ENCODE data around the gene C1orf35.

C1orf35 gene

DNA sequence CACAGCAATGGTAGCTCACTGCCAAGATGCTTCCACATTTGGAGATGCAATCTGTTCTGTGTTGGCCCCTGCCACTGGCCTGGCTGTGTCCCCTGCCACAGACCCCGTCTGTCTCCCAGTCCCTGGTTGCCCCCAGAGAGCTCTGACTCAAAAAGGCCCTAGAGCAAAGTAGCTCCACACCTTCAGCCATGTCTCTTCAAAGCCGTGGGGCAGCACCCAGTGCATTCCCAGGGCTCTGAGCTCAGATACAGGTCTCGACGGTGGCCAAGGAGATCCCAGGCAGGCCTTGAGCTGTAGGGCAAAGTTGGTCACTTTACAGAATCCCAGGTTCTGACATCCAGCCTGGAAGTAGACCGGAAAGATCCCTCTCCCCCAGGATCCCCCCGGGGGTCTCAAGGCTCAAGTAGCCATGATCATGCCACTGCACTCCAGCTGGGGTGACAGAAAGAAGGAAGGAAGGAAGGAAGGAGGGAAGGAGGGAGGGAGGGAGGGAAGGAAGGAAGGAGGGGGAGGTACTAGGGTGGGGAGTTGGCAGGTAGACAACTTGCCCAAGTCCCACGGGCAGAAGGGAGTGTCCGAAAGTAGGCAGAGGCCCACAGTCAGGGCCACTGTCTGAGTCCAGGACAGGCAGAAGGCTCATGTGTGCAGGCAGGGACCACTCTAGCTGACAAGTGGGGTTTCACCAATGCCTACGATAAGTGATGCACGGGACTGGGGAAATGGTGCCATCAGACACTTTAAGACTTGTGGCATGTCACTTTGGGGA is 25.4 kb downstream of the C1orf35 start:
- no peak for DNase-seq

DNA sequence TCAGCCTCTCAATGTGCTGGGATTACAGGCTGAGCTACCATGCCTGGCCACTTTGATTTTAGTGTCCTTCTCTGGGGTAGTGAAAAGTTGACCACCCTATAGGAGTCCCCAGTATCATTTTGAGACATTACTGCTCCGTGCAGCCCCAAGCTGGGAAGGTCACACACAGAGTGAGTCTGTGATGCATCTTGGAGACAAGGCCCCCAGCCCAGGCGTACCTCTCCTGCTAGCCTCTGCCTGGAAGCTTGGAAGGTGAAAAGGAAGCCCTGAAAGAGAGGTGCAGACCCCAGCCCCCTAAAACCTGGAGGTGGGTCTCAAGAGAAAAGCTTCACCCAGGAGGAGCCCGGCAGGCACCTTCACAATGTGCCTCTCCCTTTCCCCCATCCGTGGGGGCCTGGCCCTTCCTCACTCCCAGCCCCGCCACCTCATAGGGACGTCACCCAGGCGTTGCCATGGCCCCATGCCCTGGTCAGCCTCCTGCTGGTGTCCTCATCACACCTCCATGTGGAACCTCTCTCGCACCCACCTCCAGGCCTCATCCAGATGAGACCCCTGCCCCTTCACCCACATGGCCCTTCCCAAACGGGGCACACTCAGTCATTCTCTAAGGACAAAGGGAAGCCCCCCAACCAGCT is 26.2 kb downstream of the C1orf35 start:
- DNase-seq, result no peak

DNA sequence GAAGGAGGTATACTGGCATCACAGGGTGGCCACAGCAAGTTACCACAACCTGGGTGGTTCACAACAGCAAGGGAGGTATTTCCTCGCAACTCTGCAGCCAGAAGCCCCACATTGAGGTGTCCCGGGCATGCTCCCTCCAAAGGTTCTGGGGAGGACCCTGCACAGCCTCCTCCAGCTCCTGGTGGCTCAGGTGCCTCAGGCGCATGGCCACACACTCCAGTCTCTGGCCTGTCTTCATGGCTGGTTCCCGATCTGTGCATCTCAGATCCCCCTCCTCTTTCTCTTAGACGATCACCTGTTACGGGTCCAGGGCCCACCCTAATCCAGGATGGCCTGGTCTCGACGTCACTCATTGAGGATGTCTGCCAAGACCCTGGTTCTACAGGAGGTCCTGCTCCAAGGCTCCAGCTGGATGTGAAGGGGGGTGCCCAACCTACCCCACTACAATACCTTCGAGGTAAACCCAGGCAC is 27.3 kb downstream of the C1orf35 start:
- no peak for DNase-seq

DNA sequence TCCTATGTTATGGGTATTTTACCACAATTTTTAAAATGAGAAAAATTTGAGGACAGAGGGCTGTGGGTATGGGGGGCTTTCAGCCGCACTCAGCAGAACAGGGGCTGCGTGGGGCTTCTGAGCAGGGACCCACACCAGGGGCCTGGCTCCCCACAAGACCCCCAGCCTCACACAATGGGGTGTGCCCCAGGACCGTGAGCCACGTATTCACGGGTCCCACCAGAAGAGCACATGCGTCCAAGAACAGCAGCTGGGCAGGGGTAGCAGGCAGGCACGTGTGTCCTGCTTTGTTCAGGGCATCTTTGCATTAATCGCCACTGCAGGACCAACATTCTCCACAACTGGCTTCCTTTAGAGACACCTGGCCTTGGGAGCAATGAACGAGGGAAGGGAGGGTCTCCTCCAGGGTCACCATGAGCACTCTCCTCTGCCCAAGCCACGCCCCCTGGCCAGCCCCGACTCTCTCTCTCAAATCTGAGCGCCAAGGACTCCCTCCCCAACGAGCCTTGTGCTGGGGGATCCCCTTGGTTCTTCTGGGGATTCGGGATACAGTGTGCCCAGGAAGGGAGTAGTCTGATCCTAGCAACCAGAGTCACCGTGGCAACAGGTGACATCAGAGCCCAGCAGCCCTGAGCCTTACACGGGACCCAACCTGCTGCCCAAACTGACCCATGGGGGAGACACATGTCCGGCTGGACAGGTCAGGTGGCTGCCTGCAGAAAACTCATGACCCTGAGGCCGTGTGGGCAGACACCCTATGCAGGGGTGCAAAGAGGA is 28.0 kb downstream of the C1orf35 start:
- no peak for DNase-seq

DNA sequence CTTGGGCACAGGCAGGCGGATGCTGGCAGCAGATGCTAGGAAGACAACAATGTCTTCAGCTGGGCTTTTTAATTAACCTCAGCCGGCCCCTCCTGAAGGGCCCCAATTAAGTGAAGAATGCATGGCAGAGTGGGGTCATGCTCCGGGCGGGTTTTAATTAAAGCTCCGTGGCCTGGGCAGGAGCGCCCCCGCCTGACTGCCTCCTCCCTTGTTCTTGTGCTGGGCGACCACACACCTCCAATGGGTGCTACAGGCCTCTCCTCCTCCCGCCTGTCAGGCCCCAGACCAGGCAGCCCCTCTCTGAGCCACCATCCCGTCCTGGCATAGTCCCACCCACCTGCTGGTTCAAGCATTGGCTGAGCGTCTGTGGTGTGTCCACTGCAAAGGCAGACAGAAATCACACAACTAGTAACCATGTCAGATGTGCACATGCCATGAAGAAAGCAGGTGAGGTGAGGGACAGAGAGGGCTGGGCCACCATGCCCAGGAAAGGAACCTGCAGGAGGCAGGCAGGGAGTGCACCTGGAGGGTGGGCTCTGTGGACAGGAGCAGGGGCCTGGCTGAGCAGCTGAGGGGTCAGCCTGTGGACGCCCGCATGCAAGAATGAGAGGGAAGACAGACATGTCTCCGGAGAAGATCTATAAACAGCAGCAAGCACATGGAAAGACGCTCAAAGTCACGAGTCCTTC is 29.1 kb downstream of the C1orf35 start:
- peak; percentile 54 for DNase-seq

DNA sequence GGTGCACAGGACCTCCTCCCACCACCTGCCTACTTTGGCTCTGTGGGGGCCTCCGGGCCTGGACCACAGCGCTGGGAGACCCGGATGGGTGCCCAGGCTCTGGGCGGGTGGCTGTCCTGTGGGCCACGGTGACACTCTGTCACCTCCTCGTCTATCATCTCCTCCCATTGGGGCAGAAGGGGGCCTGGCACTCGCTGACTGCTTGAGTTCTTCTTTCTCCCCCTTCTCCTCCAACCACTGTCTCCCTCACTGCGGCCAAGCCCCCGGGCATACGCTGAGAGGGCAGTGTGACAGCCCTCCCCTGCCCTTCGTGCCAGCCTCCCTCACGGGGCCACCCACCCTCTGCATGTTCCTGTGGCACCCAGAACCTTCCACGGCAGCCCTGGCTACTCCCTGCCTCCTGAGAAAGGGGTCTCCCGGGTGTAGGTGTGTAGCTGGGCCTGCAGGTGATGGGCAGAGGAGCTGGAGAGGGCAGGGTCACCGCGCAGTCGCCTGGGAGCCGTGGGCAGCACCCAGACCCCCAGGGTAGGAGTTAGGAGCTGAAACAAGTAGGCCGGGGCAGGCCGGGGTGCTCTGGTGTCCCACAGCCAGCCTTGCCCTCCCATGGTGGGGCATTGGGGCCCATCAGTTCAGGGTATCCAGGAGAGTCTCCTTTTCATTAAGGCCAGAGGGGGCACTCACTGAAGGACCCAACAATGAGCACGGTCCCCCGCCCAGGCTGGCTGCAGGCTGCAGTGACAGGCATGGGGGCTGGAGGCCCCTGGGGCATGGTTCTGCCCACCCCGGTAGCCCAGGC is 29.9 kb downstream of the C1orf35 start:
- no peak for DNase-seq

DNA sequence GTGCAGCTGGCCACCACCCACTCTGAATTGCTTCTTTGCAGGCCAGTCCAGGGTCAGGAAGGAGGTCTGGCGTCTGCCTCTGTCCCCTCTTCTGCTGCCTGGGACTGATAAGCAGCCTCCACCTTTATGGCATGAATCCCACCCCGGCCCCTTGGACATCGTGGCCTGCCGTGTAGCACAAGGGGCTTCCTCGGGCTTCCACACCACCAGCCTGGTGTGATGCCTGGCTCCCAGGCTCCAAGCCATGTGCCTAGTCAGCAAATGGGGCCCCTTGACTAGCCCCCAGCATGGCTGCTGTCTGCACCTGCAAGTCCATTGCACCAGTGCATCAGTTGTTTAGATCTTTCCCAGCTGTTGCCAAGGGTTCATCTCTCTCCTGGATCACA is 30.5 kb downstream of the C1orf35 start:
- DNase-seq, result no peak

DNA sequence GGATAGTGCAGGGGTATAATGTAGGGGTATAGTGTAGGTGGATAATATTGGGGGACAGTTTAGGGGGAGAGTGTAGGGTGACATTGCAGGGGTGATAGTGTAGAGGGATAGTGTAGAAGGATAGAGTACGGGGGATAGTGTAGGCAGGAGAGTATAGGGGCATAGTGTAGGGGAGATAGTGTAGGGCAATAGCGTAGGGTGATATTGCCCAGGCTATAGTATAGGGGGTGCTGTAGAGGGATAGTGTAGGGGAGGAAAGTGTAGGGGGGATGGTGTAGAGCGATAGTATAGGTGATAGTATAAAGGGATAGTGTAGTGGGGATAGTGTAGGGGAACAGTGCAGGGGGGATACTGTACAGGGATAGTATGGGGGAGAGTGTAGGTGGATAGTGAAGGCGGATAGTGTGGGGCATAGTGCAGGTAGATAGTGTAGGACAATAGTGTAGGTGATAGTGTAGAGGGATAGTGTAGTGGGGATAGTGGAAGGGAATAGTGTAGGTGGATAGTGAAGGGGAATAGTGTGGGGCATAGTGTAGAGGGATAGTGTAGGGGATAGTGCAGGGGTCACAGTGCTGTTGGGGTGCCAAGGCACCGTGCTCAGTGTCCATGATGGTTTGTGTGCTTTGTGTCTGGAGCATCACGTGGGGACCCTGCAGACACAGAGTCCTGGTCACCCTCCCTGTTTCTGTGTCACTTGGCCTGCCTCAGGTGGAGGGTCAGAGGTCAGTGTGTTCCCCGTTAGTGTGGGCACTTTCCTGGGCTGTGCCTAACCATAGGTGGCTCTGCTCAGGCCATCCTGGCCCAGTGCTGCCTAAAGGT is 31.1 kb downstream of the C1orf35 start:
- no peak for DNase-seq

DNA sequence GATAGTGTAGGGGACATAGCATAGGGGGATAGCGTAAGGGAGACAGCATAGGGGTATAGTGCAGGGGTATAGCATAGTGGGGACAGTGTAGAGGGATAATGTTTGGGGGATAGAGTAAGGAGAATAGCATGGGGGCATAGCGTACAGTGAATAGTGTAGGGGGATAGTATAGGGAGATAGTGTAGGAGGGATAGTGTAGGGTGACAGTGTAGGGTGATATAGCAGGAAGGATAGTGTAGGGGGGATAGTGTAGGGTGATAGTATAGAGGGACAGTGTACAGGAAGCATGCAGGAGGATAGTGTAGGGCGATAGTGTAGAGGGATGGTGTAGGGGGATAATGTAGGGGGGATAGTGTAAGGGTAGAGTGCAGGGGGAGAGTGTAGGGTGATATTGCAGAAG is 32.3 kb downstream of the C1orf35 start:
- DNase-seq, result no peak

DNA sequence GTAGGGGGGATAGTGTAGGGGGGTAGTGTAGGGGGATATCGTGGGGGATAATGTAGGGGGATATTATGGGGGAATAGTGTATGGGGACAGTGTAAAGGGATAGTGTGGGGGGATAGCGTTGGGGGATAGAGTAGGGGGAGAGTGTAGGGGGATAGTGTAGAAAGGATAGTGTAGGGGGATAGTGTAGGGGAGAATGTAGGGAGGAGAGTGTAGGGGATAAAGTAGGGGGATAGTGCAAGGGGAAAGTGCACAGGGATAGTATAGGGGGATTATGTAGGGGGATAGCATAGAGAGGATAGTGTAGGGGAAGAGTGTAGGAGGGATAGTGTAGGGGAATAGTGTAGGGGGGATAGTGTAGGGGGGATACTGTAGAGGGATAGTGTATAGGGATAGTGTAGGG is 33.0 kb downstream of the C1orf35 start:
- DNase-seq, result no peak

DNA sequence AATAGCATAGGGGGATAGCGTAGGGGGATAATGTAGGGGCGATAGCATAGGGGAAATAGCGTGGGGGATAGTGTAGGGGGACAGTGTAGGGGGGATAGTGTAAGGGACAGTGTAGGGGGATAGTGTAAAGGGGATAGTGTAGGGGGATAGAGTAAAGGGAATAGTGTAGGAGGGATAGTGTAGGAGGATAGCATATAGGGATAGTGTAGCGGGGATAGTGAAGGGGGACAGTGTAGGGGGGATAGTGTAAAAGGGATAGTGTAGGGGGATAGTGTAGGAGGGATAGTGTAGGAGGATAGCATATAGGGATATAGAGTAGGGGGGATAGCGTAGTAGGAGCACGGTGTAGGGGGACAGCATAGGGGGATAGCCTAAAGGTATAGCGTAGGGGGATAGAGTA is 34.8 kb downstream of the C1orf35 start:
- no peak for DNase-seq

DNA sequence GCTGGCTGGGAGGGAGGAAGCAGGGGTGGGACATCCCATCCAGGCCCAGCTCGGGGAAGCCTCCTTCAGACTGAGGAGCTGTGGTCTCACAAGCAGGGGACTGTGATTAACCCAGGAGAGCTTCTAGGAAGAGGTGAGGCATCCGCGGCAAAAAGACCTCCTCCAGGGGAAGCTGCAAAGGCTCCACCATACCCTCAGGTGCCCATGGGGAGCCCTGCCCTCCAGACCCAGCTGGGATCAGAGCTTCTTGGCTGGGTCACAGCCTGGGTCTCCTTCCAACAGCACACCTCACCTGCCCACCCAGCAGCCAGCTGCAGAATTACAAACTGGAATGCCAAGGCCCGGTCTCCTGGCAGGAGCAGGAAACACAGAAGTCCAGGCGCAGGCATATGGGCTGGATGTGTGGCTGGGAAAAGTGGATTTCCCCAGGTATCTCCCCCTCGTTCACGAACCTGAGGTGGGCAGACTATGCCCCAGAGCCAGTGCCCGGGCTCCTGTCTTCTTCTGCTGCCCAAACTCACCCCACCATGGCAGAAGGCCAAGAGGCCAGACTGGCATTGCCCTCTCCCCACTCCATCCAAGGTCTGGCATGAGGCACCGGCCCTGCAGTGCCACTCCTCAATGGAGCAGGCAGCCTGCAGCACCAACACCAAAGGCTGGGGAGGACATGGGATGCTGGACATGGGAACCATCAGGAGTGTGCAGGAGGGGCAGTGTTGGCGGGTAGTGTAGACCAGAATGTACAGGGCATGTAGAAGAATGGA is 36.1 kb downstream of the C1orf35 start:
- no peak for DNase-seq

DNA sequence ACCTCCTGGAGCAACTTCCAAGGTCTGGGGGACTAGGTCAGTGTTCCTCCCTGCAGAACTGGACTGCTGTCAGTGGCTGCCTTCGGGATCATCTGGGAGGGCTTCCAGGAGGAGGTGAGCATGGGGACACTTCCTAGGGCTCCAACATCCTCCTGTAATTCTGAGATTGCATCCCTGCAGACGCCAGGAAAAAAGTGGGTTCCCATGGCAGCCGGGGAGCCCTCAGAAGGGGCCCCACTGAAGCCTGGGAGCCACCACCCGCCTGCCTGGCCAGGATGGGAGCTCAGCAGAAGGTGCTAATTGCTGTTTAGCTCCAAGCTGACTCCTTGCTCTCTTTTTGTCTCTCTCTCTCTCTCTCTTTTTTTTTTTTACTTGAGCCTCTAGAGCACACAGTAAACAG is 36.7 kb downstream of the C1orf35 start:
- DNase-seq, result no peak

DNA sequence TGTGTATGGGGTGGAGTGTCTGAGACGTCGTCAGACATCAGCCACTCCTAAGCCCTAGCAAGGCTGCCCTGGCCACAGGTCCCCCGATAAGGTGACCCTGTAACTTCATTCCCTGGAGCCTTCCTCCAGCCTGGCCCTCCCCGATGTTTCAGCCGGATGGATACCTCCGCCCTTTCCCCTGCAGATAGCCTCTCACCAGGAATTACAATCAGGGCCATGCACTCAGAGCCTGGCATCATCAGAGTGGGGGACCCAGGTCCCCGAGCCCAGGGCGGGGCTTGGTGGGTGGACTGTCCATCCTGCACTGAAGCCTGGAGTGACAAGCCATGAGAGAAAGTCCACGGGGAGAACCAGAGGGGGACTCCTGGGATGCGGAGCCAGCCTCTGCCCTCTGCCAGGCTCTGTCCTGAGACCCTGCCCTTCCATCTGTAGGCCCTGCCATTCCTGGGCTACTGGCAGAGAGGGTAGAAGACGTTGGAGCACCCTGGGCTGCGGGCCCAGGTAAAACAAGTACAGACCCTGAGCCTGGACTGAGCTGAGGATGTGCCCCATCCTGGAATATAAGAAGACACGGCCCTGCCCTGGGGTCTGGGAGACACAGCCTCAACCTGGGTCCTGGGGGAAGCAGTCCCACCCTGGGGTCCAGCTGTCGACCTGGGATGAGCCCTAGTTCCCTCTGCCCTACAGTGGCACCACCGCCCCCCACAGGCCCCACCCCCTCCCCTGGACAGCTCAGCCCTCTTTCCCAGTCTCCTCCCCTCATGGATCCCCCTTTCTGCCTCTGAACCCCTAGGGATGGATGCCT is 37.4 kb downstream of the C1orf35 start:
- no peak for DNase-seq

DNA sequence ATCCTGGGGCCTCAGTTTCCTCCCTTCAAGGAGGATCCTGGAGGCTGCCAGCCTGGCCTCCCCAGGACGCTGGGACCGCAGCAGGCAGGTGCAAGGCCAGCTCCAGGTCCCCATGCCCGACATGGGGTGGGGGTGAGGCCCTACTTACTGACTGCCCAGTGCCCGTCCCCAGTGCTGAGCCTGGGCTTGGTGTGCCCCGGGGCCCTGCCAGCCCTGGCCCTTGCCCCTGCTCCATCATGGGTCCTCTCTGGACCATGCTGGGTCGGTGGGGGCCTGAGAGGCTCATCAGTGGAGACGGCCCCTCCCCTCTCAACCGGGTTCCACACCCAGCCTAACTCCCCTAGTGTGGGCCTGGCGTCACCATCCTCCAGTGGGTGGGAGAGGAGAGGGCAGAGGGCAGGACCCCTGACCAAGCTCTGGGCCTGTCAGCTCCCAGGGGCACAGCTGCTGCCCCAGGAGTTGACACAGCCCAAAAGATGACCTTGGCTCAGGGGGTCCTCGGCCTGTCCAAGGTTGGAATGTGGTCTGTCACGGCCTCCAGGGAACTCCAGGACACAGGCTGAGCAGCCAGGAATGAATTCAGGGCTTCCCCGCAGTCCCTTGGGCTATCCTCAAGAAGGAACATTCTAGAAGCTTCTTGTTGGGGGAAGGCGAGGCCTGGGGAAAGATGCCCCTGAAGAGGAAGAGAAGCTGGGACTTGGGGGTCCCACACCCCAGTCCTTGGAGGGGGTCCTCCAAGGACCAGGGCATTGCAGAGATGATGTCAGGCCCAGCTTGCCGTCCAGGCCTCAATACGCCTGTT is 38.2 kb downstream of the C1orf35 start:
- no peak for DNase-seq

DNA sequence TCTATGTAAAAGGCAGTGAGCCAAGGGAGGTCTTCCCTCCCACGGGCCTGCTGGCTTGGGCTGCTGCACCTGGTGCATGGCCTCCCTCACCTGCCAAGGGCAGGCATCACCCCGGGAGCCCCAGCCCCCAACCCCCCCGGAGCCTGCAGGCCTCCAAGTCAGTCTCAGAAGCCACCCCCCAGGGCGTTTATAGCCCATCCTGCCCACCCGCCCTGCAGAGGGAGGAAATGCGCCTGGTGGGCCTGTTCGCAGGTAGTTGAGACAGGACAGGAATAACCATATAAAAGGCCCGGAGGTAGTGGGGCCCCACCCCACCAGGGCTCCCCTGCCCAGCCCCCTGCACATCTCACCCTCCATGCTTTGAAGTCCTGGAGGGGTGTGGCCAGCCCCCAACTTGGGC is 38.8 kb downstream of the C1orf35 start:
- DNase-seq, result no peak

DNA sequence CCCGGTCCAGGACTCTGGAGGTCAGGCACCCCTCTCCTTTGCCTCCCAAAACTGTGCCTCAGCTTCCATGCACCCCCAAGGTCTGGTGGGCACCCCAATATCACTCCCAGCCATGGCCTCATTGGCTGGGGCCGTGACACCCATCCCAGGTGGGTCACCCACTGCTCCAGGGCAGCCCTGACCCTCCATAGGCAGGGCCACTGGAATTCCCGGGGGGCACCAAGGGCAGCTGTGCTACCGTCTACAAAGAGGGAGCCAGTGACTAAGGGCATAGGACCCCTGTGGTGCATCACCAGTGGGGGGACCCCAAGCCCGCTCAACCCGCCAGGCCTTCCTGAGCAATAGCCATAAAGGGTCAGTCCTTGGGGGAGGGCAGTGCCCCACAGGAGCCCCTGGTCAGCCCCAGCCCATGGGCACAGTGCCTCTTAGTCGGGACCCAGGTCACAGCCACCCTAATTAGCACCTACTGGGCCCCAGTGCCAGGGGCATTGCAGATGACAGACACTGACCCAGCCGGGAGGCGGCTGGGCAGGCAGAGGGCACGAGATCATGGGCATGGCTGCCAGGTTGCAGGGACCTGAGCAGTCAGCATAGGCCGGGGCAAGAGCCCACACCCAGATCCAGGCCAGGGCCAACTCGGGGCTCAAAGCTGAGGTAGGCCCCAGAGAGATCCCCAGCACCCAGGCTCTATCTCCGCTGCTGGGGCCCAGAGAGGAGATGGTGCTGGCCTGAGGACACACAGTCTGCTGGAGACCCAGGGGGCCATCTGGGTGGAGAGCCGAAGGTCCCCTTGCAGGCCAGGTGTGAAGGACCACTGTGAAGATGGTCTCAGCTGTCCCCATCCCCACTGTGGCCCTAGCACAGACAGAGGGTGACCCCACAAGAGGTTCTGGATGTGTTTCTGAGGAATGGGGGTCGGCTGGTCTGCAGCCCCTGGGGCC is 39.6 kb downstream of the C1orf35 start:
- no peak for DNase-seq

DNA sequence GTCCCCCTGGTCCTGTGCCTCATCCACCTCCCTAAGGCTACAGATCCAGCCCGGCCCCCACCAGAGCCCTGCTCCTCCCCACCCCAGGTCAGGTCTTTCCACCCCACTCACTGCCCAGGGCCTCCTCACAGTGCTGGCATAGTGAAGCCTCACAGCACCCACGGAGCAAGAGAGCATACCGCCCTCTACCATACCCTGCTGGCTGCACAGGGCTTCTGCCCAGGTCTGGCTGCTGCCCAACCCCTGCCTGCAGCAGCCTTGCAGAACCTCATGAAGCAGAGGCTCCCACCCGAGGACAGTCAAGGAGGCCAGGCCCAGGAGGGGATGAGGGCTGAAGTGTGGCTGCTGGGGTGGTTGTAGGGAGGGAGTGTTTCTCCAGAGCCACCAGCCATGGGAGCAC is 40.3 kb downstream of the C1orf35 start:
- DNase-seq, result no peak
